NCI-H146 treated with DMSO at 0.1 percent for 48 hours (cell line): ENCODE results near the gene PCP4L1.

Source experiments
- DNase-seq: peaks from one replicate; lab custom pipeline; 2025; ENCODE audit not compliant: unreplicated experiment; lab: John Stamatoyannopoulos, UW

PCP4L1 gene

GRCh38 chr1:161265305-161265704, 6.8 kb downstream of the PCP4L1 start:
- DNase-seq = no peak

- peak; percentile 61 for DNase-seq
Observed at GRCh38 chr1:161266202-161266601, 7.7 kb downstream of the PCP4L1 start.

- no peak for DNase-seq
Observed at GRCh38 chr1:161266836-161267235, 8.3 kb downstream of the PCP4L1 start.

- no peak for DNase-seq
Observed at GRCh38 chr1:161267321-161267720, 8.8 kb downstream of the PCP4L1 start.

GRCh38 chr1:161273402-161273801, 14.9 kb downstream of the PCP4L1 start:
- DNase-seq = no peak

GRCh38 chr1:161274874-161275273, 16.3 kb downstream of the PCP4L1 start:
- no peak for DNase-seq

GRCh38 chr1:161282991-161283390, 24.4 kb downstream of the PCP4L1 start:
- no peak for DNase-seq

- no peak for DNase-seq
Observed at GRCh38 chr1:161285113-161285512, 26.6 kb downstream of the PCP4L1 start.

GRCh38 chr1:161285521-161285920, 27.0 kb downstream of the PCP4L1 start:
- DNase-seq = no peak

- DNase-seq = no peak
Observed at GRCh38 chr1:161287482-161288054, 29.0 kb downstream of the PCP4L1 start.

GRCh38 chr1:161290779-161291178, 32.2 kb downstream of the PCP4L1 start:
- DNase-seq = no peak

GRCh38 chr1:161297415-161297814, 38.9 kb downstream of the PCP4L1 start:
- DNase-seq = no peak

- DNase-seq = no peak
Observed at GRCh38 chr1:161298116-161298515, 39.6 kb downstream of the PCP4L1 start.

GRCh38 chr1:161299347-161299746, 40.8 kb downstream of the PCP4L1 start:
- no peak for DNase-seq

GRCh38 chr1:161300478-161300877, 41.9 kb downstream of the PCP4L1 start:
- no peak for DNase-seq

GRCh38 chr1:161304927-161305866, 46.7 kb downstream of the PCP4L1 start:
- DNase-seq = no peak

GRCh38 chr1:161305867-161306519, 47.4 kb downstream of the PCP4L1 start:
- peak; percentile 78 for DNase-seq

GRCh38 chr1:161307230-161307768, 48.8 kb downstream of the PCP4L1 start:
- no peak for DNase-seq

- no peak for DNase-seq
Observed at GRCh38 chr1:161307892-161308638, 49.5 kb downstream of the PCP4L1 start.

- no peak for DNase-seq
Observed at GRCh38 chr1:161309868-161310267, 51.3 kb downstream of the PCP4L1 start, which contains the start of gene MPZ. TSS of gene MPZ (minus strand) at chr1:161309968. CDS start at chr1:161309905, 63 bp downstream.
